NCI-H146 treated with DMSO at 0.1 percent for 48 hours (cell line): ENCODE measurements around the gene LRRC8C.
A peak's percentile ranks its signal among the peaks of the same experiment; 100 is the strongest.
"Not testable (repeated sequence)": the region's sequence is repeated elsewhere in the genome, so short reads cannot be mapped to it uniquely, and the experiment has no call there.

ENCODE experiments used
- DNase-seq: peaks from one replicate; lab custom pipeline; 2025; ENCODE audit not compliant: unreplicated experiment; lab: John Stamatoyannopoulos, UW

Gene LRRC8C

GRCh38 chr1:89702520-89703045 lies 69.7 kb downstream of the LRRC8C start:
- DNase-seq: no peak

- no peak for DNase-seq
Measured at GRCh38 chr1:89703469-89703868, 70.5 kb downstream of the LRRC8C start.

GRCh38 chr1:89704014-89704413 lies 71.1 kb downstream of the LRRC8C start:
- no peak for DNase-seq

- not testable (repeated sequence) for DNase-seq
Measured at GRCh38 chr1:89704885-89705284, 72.0 kb downstream of the LRRC8C start.

- DNase-seq: no peak
Measured at GRCh38 chr1:89705901-89706699, 73.2 kb downstream of the LRRC8C start.

- DNase-seq: no peak
Measured at GRCh38 chr1:89706700-89707012, 73.7 kb downstream of the LRRC8C start.

- no peak for DNase-seq
Measured at GRCh38 chr1:89708751-89709375, 75.9 kb downstream of the LRRC8C start.

- DNase-seq: no peak
Measured at GRCh38 chr1:89710498-89711139, 77.7 kb downstream of the LRRC8C start.

GRCh38 chr1:89711140-89711778 lies 78.3 kb downstream of the LRRC8C start:
- no peak for DNase-seq

- DNase-seq: no peak
Measured at GRCh38 chr1:89712420-89712819, 79.5 kb downstream of the LRRC8C start.

- no peak for DNase-seq
Measured at GRCh38 chr1:89715677-89716076, 82.8 kb downstream of the LRRC8C start.

- peak; percentile 91 for DNase-seq
Measured at GRCh38 chr1:89719502-89720306, 86.8 kb downstream of the LRRC8C start.

GRCh38 chr1:89720839-89721238 lies 87.9 kb downstream of the LRRC8C start:
- no peak for DNase-seq

- no peak for DNase-seq
Measured at GRCh38 chr1:89721351-89721750, 88.4 kb downstream of the LRRC8C start.

GRCh38 chr1:89723144-89723543 lies 90.2 kb downstream of the LRRC8C start:
- DNase-seq: no peak

- DNase-seq: no peak
Measured at GRCh38 chr1:89723863-89724262, 90.9 kb downstream of the LRRC8C start.

- DNase-seq: no peak
Measured at GRCh38 chr1:89724369-89725010, 91.6 kb downstream of the LRRC8C start.

GRCh38 chr1:89725011-89725370 lies 92.1 kb downstream of the LRRC8C start:
- no peak for DNase-seq

GRCh38 chr1:89725631-89726030 lies 92.7 kb downstream of the LRRC8C start:
- DNase-seq: no peak
